ENCODE results near the gene OR51L1. TPM values are rescaled to one million over a fixed set of nuclear protein-coding genes. Genes with fewer than 3 reads are reported as not detected.
"Not testable (repeated sequence)": the region's sequence is repeated elsewhere in the genome, so short reads cannot be mapped to it uniquely, and the experiment has no call there.

Gene OR51L1
- total RNA-seq (2014; rRNA removed; shearing (Covaris generic)), result not detected in 2 replicates

- DNase-seq (ENCODE audit: low spot score), result no peak
Observed at GRCh38 chr11:4994551-4994950, at the start of gene OR51L1. TSS of gene OR51L1 (plus strand) at chr11:4994851. CDS start at chr11:4998983, 4,132 bp downstream.

- no peak for DNase-seq (ENCODE audit: low spot score)
Observed at GRCh38 chr11:4947505-4947904, 47.1 kb upstream of the OR51L1 start, which contains the start of gene OR51A4. TSS of gene OR51A4 (minus strand) at chr11:4947605. CDS start at chr11:4947100, 505 bp downstream.

- not testable (repeated sequence) for DNase-seq (ENCODE audit: low spot score)
Observed at GRCh38 chr11:4955613-4956012, 39.0 kb upstream of the OR51L1 start, which contains the start of gene OR51A2. TSS of gene OR51A2 (minus strand) at chr11:4955713. CDS start at chr11:4955713, 0 bp downstream.

- no peak for DNase-seq (ENCODE audit: low spot score)
Observed at GRCh38 chr11:4957396-4957795, 37.3 kb upstream of the OR51L1 start.

GRCh38 chr11:4960877-4961276, 33.8 kb upstream of the OR51L1 start:
- peak; percentile 1 for DNase-seq (ENCODE audit: low spot score)

- peak; percentile 0 for DNase-seq (ENCODE audit: low spot score)
Observed at GRCh38 chr11:4962816-4963215, 31.8 kb upstream of the OR51L1 start.

GRCh38 chr11:4975436-4975835, 19.2 kb upstream of the OR51L1 start:
- no peak for DNase-seq (ENCODE audit: low spot score)

GRCh38 chr11:4979036-4979435, 15.6 kb upstream of the OR51L1 start:
- DNase-seq (ENCODE audit: low spot score), result no peak

GRCh38 chr11:4982678-4983077, 12.0 kb upstream of the OR51L1 start:
- DNase-seq (ENCODE audit: low spot score), result no peak

GRCh38 chr11:4983841-4984240, 10.8 kb upstream of the OR51L1 start:
- DNase-seq (ENCODE audit: low spot score), result peak; percentile 29

GRCh38 chr11:4991060-4991459, 3.6 kb upstream of the OR51L1 start:
- DNase-seq (ENCODE audit: low spot score), result peak; percentile 49

- peak; percentile 84 for DNase-seq (ENCODE audit: low spot score)
Observed at GRCh38 chr11:5004424-5005274, 10.0 kb downstream of the OR51L1 start.

- no peak for DNase-seq (ENCODE audit: low spot score)
Observed at GRCh38 chr11:5007561-5007960, 12.9 kb downstream of the OR51L1 start.

GRCh38 chr11:5011254-5011653, 16.6 kb downstream of the OR51L1 start:
- no peak for DNase-seq (ENCODE audit: low spot score)

- no peak for DNase-seq (ENCODE audit: low spot score)
Observed at GRCh38 chr11:5013012-5013411, 18.4 kb downstream of the OR51L1 start.

- DNase-seq (ENCODE audit: low spot score), result no peak
Observed at GRCh38 chr11:5021996-5022395, 27.3 kb downstream of the OR51L1 start.

- DNase-seq (ENCODE audit: low spot score), result no peak
Observed at GRCh38 chr11:5036669-5037068, 42.0 kb downstream of the OR51L1 start.

GRCh38 chr11:5037926-5038325, 43.3 kb downstream of the OR51L1 start:
- no peak for DNase-seq (ENCODE audit: low spot score)

- DNase-seq (ENCODE audit: low spot score), result no peak
Observed at GRCh38 chr11:5038341-5038740, 43.7 kb downstream of the OR51L1 start.

- DNase-seq (ENCODE audit: low spot score), result no peak
Observed at GRCh38 chr11:5040876-5041275, 46.2 kb downstream of the OR51L1 start.

GRCh38 chr11:5042091-5042490, 47.4 kb downstream of the OR51L1 start:
- no peak for DNase-seq (ENCODE audit: low spot score)

GRCh38 chr11:5043380-5043779, 48.7 kb downstream of the OR51L1 start:
- no peak for DNase-seq (ENCODE audit: low spot score)

GRCh38 chr11:5046226-5046625, 51.6 kb downstream of the OR51L1 start, which contains the start of gene OR52J3:
TSS of gene OR52J3 (plus strand) at chr11:5046526. CDS start at chr11:5046526, 0 bp downstream.
- DNase-seq (ENCODE audit: low spot score), result no peak

All from HT-29 (cell line).